ENCODE measurements around the gene PABPN1L.

- TF ChIP-seq CTCF (conservative IDR thresholded peaks at IDR 0.05; ENCODE audit: low read depth in 2 of 2), result no peak
- TF ChIP-seq EZH2phosphoT487 (IDR thresholded peaks at IDR 0.05; ENCODE audit: unreplicated experiment), result no peak
- TF ChIP-seq, protein P1, sequence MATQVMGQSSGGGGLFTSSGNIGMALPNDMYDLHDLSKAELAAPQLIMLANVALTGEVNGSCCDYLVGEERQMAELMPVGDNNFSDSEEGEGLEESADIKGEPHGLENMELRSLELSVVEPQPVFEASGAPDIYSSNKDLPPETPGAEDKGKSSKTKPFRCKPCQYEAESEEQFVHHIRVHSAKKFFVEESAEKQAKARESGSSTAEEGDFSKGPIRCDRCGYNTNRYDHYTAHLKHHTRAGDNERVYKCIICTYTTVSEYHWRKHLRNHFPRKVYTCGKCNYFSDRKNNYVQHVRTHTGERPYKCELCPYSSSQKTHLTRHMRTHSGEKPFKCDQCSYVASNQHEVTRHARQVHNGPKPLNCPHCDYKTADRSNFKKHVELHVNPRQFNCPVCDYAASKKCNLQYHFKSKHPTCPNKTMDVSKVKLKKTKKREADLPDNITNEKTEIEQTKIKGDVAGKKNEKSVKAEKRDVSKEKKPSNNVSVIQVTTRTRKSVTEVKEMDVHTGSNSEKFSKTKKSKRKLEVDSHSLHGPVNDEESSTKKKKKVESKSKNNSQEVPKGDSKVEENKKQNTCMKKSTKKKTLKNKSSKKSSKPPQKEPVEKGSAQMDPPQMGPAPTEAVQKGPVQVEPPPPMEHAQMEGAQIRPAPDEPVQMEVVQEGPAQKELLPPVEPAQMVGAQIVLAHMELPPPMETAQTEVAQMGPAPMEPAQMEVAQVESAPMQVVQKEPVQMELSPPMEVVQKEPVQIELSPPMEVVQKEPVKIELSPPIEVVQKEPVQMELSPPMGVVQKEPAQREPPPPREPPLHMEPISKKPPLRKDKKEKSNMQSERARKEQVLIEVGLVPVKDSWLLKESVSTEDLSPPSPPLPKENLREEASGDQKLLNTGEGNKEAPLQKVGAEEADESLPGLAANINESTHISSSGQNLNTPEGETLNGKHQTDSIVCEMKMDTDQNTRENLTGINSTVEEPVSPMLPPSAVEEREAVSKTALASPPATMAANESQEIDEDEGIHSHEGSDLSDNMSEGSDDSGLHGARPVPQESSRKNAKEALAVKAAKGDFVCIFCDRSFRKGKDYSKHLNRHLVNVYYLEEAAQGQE (IDR thresholded peaks at IDR 0.05; ENCODE audit: unreplicated experiment), result no peak
- TF ChIP-seq JUNB (IDR thresholded peaks at IDR 0.05; ENCODE audit: unreplicated experiment), result no peak
- no peak for TF ChIP-seq POLR2AphosphoS5 (IDR thresholded peaks at IDR 0.05; ENCODE audit: low read depth)
Measured at GRCh38 chr16:88878356-88878755, 11.9 kb upstream of the PABPN1L start.

Data from GM23338 (cell line).